ENCODE measurements around the gene ADAMTS18. TPM values are rescaled to one million over a fixed set of nuclear protein-coding genes. Genes with fewer than 3 reads are reported as not detected.

Gene ADAMTS18
- total and polyA plus RNA-seq, 2 donors from 2014 or later = 0.06 to 0.60 TPM

DNA sequence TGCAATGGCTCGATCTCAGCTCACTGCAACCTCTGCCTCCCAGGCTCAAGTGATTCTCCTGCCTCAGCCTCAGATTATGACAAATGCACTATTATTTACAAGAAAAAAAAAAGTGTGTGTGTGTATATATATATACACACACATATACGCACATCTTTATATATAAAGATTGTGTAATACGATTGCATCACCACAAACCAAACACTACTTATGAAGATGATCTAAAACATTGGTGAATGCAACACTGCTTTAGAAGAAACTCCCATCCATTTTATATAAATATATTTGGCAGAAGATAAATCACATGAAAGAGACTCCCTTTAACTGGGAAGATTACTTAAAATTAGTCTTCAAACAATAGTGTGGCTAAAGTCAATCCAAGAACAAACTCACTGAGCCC, 138.9 kb downstream of the ADAMTS18 start:
- H3K36me3 ChIP-seq (ENCODE audit: control insufficient read depth in 2 of 3, insufficient read depth in 3 of 3, low read length in 3 of 3) = no peaks in the 10 kb centered on the region
- FAIRE-seq (no peak), DNase-seq (no peak)
- no peaks in the 10 kb centered on the region for H3K27me3 ChIP-seq (ENCODE audit: control insufficient read depth, insufficient read depth, low read length)
- intact Hi-C loops (cut with DNase I) = no loop called here
- H3K9ac ChIP-seq (ENCODE audit: low read length in 3 of 3) = no peak overlapping the region
- no peak overlapping the region for H3K4me3 ChIP-seq (ENCODE audit: low read length in 3 of 3)
- H3K4me1 ChIP-seq (ENCODE audit: control insufficient read depth in 2 of 3, insufficient read depth in 2 of 3, low read depth in 1 of 3, low read length in 3 of 3) = no peaks in the 10 kb centered on the region
- H3K27ac ChIP-seq (ENCODE audit: low read depth in 2 of 2, low read length in 2 of 2) = no peak overlapping the region
- no peaks in the 10 kb centered on the region for H3K9me3 ChIP-seq (ENCODE audit: control insufficient read depth in 2 of 3, insufficient read depth in 1 of 3, low read length in 3 of 3)
- TF ChIP-seq, protein P1, sequence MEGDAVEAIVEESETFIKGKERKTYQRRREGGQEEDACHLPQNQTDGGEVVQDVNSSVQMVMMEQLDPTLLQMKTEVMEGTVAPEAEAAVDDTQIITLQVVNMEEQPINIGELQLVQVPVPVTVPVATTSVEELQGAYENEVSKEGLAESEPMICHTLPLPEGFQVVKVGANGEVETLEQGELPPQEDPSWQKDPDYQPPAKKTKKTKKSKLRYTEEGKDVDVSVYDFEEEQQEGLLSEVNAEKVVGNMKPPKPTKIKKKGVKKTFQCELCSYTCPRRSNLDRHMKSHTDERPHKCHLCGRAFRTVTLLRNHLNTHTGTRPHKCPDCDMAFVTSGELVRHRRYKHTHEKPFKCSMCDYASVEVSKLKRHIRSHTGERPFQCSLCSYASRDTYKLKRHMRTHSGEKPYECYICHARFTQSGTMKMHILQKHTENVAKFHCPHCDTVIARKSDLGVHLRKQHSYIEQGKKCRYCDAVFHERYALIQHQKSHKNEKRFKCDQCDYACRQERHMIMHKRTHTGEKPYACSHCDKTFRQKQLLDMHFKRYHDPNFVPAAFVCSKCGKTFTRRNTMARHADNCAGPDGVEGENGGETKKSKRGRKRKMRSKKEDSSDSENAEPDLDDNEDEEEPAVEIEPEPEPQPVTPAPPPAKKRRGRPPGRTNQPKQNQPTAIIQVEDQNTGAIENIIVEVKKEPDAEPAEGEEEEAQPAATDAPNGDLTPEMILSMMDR (IDR thresholded peaks at IDR 0.05; ENCODE audit: borderline replicate concordance, extremely low read depth, insufficient read depth) = no peak

DNA sequence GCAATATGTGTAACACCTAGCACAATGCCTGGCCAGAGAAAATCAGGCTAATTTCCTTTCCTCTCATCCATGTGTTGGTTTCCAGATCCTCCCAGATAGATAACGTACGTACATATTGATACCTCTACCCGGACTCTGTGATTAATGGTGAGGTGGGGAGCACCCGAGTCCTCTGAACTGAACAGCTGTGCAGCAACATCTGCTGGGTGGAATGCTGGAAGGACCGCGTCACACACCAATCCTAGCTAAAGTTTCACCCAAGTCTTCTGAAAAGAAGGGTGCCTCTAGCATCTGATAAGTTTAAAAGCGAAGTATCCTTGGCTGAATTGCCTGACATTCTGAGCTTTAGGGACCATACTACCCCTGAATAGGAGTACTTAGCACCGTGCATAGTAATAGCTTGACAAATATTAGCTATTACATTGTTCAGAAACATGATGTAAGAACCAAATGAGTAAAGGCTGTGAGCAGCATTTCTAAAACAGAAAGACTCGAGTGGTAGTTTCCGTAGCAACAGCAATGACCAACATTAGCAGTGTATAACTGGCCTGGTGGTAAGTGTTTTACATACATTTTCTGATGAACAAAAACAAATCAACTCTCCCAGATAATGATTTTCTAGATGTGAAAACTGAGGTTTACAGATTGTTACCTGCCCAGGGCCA, 144.3 kb downstream of the ADAMTS18 start:
- TF ChIP-seq, protein P1 (IDR thresholded peaks at IDR 0.05; ENCODE audit: borderline replicate concordance, extremely low read depth, insufficient read depth) = no peak
- no peak for FAIRE-seq
- no peak overlapping the region for H3K4me3 ChIP-seq (ENCODE audit: low read length in 3 of 3)
- no peak overlapping the region for H3K27ac ChIP-seq (ENCODE audit: low read depth in 2 of 2, low read length in 2 of 2)
- intact Hi-C loops (cut with DNase I) = no loop called here
- H3K9me3 ChIP-seq (ENCODE audit: control insufficient read depth in 2 of 3, insufficient read depth in 1 of 3, low read length in 3 of 3) = no peaks in the 10 kb centered on the region
- no peaks in the 10 kb centered on the region for H3K36me3 ChIP-seq (ENCODE audit: control insufficient read depth in 2 of 3, insufficient read depth in 3 of 3, low read length in 3 of 3)
- no peak overlapping the region for H3K9ac ChIP-seq (ENCODE audit: low read length in 3 of 3)
- H3K27me3 ChIP-seq (ENCODE audit: control insufficient read depth, insufficient read depth, low read length) = no peaks in the 10 kb centered on the region
- peaks cover 0 to 2% (median 0%) of the 10 kb centered on the region in 3 donors for H3K4me1 ChIP-seq (ENCODE audit: control insufficient read depth in 2 of 3, insufficient read depth in 2 of 3, low read depth in 1 of 3, low read length in 3 of 3)
- DNase-seq = peak in 2 of 5 donors; percentile 25 to 55

DNA sequence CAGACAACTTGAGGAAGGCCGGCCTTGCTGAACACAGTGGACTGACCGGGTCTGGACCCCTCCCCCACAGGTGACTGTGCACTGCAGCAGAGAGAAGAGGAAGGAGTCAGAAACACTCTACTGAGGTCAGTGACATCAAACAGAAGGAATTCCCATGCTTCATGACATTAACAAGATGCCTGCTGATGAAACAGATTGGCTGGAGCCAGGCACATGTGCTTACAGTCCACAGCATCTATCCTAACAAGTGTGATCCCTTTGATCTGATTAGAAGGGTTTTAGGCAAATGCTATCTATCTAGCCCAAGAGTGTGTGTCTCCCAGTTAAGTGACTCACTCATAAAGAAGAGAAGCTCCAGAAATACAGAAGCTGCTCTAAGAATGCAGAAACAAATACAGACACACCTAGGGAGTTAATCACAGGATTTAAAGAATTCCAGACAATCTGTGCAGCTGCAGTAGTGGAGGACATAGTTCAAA, 145.5 kb downstream of the ADAMTS18 start:
- Histone ChIP-seq H3K4me3 (ENCODE audit: low read length in 3 of 3) (no peak overlapping the region), H3K36me3 (ENCODE audit: control insufficient read depth in 2 of 3, insufficient read depth in 3 of 3, low read length in 3 of 3) (no peaks in the 10 kb centered on the region), H3K27me3 (ENCODE audit: control insufficient read depth, insufficient read depth, low read length) (no peaks in the 10 kb centered on the region), H3K9ac (ENCODE audit: low read length in 3 of 3) (no peak overlapping the region), H3K27ac (ENCODE audit: low read depth in 2 of 2, low read length in 2 of 2) (no peak overlapping the region), H3K9me3 (ENCODE audit: control insufficient read depth in 2 of 3, insufficient read depth in 1 of 3, low read length in 3 of 3) (no peaks in the 10 kb centered on the region), H3K4me1 (ENCODE audit: control insufficient read depth in 2 of 3, insufficient read depth in 2 of 3, low read depth in 1 of 3, low read length in 3 of 3) (peaks cover 0 to 2% (median 0%) of the 10 kb centered on the region in 3 donors)
- intact Hi-C loops (cut with DNase I) = no loop called here
- DNase-seq (peak in 2 of 5 donors; percentile 38), FAIRE-seq (no peak)
- TF ChIP-seq, protein P1 (IDR thresholded peaks at IDR 0.05; ENCODE audit: borderline replicate concordance, extremely low read depth, insufficient read depth) = no peak

Data from kidney (tissue), 14 donors.